Pericardium fibroblast (primary cell): Measurements from ENCODE around the gene SLC16A8. TPM values are rescaled to one million over a fixed set of nuclear protein-coding genes. Genes with fewer than 3 reads are reported as not detected.

Experiments used
- total RNA-seq: library from RNA; depleted of rRNA; stranded (reverse); fragments of >200 nt; gene quantifications from 2 replicates; pipeline ENCODE4 v1.2.3, GENCODE V29; 2015

The SLC16A8 gene, protein sequence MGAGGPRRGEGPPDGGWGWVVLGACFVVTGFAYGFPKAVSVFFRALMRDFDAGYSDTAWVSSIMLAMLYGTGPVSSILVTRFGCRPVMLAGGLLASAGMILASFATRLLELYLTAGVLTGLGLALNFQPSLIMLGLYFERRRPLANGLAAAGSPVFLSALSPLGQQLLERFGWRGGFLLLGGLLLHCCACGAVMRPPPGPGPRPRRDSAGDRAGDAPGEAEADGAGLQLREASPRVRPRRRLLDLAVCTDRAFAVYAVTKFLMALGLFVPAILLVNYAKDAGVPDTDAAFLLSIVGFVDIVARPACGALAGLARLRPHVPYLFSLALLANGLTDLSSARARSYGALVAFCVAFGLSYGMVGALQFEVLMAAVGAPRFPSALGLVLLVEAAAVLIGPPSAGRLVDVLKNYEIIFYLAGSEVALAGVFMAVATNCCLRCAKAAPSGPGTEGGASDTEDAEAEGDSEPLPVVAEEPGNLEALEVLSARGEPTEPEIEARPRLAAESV
- 0.12 and 0.60 TPM in 2 replicates for total RNA-seq

DNA sequence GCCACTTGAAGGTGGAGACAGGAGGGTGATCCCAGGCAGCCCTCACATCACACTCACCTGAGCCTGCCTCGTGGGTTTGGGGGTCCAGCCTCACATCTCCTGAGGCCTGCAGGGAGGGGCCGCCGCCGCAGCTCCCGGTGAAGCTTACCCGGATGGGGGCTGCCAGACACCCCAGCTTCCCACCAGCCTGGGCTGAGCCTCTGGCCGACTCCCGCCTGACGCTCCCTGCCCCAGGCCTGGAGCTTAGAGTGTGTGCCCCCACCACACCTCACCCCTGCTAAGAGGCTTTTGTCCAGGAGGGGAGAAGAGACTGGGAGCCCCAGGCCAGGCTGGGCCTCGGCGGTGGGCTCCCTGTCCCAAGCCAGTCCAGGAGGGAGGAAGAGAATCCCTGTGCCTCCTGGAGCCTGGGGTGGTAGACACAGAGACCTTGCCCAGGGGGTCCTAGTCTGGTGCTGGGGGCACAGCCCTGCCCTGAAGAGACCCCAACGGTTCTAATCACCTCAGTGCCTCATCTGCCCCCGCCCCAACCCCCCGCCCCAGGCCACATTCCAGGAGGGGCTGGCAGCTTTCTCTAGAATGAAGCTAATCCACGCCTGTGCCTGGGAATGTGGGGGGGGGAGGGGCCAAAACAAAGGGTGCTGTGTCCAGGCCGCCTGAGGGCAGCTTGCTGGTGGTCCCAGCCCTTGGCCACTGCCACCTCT is at the start of gene SLC16A8:
TSS of gene SLC16A8 (minus strand) at position 254 of the 701 bp plus-strand sequence. CDS start 1,311 bp downstream, outside the sequence.

DNA sequence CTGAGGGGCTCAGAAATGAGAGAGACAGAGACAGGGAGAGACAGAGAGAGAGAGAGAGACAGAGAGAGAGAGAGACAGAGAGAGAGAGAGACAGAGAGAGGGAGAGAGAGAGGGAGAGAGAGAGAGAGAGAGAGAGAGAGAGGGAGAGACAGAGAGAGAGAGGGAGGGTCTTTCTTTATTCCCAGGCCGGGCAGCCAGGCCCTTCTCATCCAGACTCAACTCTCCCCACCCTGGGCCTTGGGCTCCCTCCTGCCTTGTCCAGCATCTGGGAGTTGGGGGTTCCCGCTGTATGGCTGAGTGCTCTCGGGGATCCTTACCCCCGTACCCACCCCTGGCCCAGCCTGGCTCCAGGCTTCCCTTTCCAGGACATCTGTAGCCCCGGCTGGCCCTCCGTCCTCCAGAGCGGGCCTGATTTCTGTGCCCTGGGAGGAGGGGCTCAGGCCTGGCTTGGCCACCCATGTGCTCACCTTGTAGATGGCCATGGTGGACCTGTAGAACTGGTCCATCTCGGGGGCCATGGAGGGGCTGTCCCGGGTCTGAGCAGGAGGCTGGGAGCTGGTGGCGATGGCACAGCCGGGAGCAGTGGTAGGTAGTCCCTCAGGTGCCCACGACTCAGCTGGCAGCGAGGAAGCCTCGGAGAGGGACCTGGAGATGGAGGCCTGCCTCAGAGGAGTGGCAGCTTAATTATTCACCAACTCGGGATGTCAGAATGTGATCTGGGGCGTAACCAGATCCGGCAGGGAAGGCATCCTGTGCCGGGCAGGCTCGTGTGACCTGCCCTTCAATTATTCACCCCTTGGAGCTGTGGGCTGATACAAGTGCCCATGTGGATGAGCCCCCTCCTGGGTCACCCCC is 26.3 kb upstream of the SLC16A8 start, which contains the start of gene BAIAP2L2:
TSS of gene BAIAP2L2 (minus strand) at position 677 of the 855 bp plus-strand sequence. CDS start at position 518, 159 bp downstream.

DNA sequence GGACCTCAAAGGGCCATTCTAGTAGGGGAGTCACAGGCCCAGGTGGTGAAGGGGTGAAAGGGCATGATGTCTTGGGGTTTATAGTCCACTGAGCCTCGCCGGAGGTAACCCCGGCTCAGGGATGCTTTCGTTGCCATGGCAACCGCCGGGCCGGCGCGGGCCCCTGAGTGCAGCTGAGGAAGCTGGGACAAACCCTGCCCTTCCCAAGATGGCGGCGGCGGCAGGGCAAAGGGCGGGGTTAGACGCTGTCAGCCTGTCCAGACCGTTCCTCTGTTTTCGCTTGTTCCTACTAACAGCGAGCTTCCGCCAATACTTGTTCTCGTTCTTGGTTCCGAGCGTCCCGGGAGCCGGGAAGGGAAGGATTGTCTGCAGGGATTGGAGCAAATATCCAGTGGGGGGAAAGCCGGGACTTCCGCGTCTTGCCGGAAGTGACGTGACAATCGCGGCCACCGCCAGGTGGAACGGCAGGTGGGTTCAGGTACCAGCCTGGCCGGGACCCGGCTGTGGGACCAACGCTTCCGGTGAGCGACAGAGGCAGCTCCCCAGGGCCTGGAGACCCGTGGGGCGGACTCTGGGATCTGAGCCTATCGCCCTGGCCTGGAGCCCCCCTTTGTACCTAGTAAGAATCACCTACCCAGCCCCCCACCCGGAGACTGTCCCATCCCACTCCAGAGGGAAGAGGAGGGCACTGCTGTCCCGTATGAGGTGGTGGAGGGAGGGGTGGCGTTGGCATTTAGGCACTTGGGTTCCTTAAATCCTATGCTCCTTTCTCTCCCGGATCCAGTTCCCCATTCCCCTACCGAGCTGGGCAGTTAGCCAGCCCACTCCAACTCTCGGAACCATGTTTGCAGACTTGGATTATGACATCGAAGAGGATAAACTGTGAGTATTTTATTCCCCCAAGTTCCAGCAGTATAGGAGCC is 26.8 kb downstream of the SLC16A8 start, which contains the start of gene PICK1:
TSS of gene PICK1 (plus strand) at position 436 of the 923 bp plus-strand sequence. CDS start at position 842, 406 bp downstream.

Other genes with a start within 250 kb of the SLC16A8 start
- gene ANKRD54, start 239.8 kb downstream of the SLC16A8 start, total RNA-seq = 26.5 and 30.0 TPM in 2 replicates
- gene EIF3L, start 234.8 kb downstream of the SLC16A8 start, total RNA-seq = 447 and 612 TPM in 2 replicates
- 30.6 and 31.7 TPM in 2 replicates for gene MICALL1, start 177.9 kb downstream of the SLC16A8 start, total RNA-seq
- 0.70 TPM in 1 of 2 replicates, not detected in the other for gene C22orf23, start 130.6 kb downstream of the SLC16A8 start, total RNA-seq
- gene POLR2F, start 130.5 kb downstream of the SLC16A8 start, total RNA-seq = 45.1 and 84.4 TPM in 2 replicates
- gene SOX10, start 99.6 kb downstream of the SLC16A8 start, total RNA-seq = not detected in 2 replicates
- 7.2 and 15.2 TPM in 2 replicates for gene PICK1, start 26.8 kb downstream of the SLC16A8 start, total RNA-seq
- 2.2 and 3.2 TPM in 2 replicates for gene BAIAP2L2, start 26.5 kb upstream of the SLC16A8 start, total RNA-seq
- gene PLA2G6, start 97.6 kb upstream of the SLC16A8 start, total RNA-seq = 6.5 and 17.0 TPM in 2 replicates
- gene MAFF, start 117.8 kb upstream of the SLC16A8 start, total RNA-seq = 14.3 and 19.8 TPM in 2 replicates
- gene TMEM184B, start 188.8 kb upstream of the SLC16A8 start, total RNA-seq = 54.7 and 60.1 TPM in 2 replicates
- 64.8 and 78.5 TPM in 2 replicates for gene CSNK1E, start 233.2 kb upstream of the SLC16A8 start, total RNA-seq